Measurements from ENCODE around the gene SLC35G6. TPM values are rescaled to one million over a fixed set of nuclear protein-coding genes. Genes with fewer than 3 reads are reported as not detected.
A peak's percentile ranks its signal among the peaks of the same experiment; 100 is the strongest.
"Not testable (repeated sequence)": the region's sequence is repeated elsewhere in the genome, so short reads cannot be mapped to it uniquely, and the experiment has no call there.

Gene SLC35G6
- polyA plus RNA-seq, 1 donor from 2014 or later: not detected

DNA sequence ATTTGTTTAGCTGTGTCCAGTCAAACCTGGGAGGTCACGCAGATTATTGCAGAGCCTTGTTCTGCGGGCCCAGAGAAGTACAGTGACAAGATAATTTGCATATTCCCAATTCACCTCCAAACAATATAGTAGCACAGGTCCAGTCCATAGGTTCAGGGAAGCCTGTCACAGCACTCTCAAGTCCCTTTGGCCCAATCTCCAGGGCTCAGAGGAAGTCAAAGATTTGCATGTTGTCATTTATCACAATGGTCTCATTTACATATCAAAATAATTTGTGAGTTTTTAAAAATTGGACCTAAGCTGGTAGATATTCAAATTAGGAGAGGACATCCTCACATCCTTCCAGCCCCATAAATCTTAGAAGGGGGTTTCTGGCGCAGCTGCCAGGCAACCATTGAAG, 13.7 kb upstream of the SLC35G6 start:
- no peaks in the 10 kb centered on the region for H3K9me3 Mint-ChIP-seq
- no peaks in the 10 kb centered on the region for H3K36me3 Mint-ChIP-seq
- H3K4me3 Mint-ChIP-seq: peak overlapping the region in 1 of 4 donors; percentile 79
- peak overlapping the region; percentile 32 to 91 (median 43) for H3K27ac Mint-ChIP-seq
- H3K27me3 Mint-ChIP-seq: no peaks in the 10 kb centered on the region
- H3K4me1 Mint-ChIP-seq: peaks cover 13 to 25% (median 14%) of the 10 kb centered on the region in 3 donors

- Mint-ChIP-seq H3K4me3 (no peak overlapping the region), H3K27ac (no peak overlapping the region), H3K36me3 (no peaks in the 10 kb centered on the region), H3K27me3 (no peaks in the 10 kb centered on the region), H3K9me3 (no peaks in the 10 kb centered on the region), H3K4me1 (peaks cover 13 to 27% (median 14%) of the 10 kb centered on the region in 3 donors)
Observed at GRCh38 chr17:7468290-7468689, 13.0 kb upstream of the SLC35G6 start.

- no peak overlapping the region for H3K4me3 Mint-ChIP-seq
- H3K9me3 Mint-ChIP-seq: no peaks in the 10 kb centered on the region
- H3K4me1 Mint-ChIP-seq: peaks cover 13 to 30% (median 14%) of the 10 kb centered on the region in 3 donors
- H3K27me3 Mint-ChIP-seq: no peaks in the 10 kb centered on the region
- H3K27ac Mint-ChIP-seq: no peak overlapping the region
- H3K36me3 Mint-ChIP-seq: no peaks in the 10 kb centered on the region
Observed at GRCh38 chr17:7468804-7469389, 12.3 kb upstream of the SLC35G6 start.

- H3K27ac Mint-ChIP-seq, H3K4me3 Mint-ChIP-seq, H3K27me3 Mint-ChIP-seq, H3K9me3 Mint-ChIP-seq, H3K36me3 Mint-ChIP-seq: not testable (repeated sequence)
- H3K4me1 Mint-ChIP-seq: peaks cover 13 to 30% (median 14%) of the 10 kb centered on the region in 3 donors
Observed at GRCh38 chr17:7469843-7470242, 11.4 kb upstream of the SLC35G6 start.

GRCh38 chr17:7470457-7470973, 10.7 kb upstream of the SLC35G6 start:
- Mint-ChIP-seq H3K27ac (peak overlapping the region in 1 of 3 donors; percentile 43), H3K4me1 (peaks cover 13 to 30% (median 14%) of the 10 kb centered on the region in 3 donors)
- not testable (repeated sequence) for H3K4me3 Mint-ChIP-seq, H3K27me3 Mint-ChIP-seq, H3K36me3 Mint-ChIP-seq, H3K9me3 Mint-ChIP-seq

GRCh38 chr17:7471729-7472128, 9.5 kb upstream of the SLC35G6 start:
- Mint-ChIP-seq H3K4me1 (peaks cover 21 to 29% (median 22%) of the 10 kb centered on the region in 3 donors), H3K9me3 (no peaks in the 10 kb centered on the region), H3K27ac (peak overlapping the region in 1 of 3 donors; percentile 71), H3K36me3 (no peaks in the 10 kb centered on the region), H3K27me3 (no peaks in the 10 kb centered on the region), H3K4me3 (peak overlapping the region in 1 of 4 donors; percentile 28)

DNA sequence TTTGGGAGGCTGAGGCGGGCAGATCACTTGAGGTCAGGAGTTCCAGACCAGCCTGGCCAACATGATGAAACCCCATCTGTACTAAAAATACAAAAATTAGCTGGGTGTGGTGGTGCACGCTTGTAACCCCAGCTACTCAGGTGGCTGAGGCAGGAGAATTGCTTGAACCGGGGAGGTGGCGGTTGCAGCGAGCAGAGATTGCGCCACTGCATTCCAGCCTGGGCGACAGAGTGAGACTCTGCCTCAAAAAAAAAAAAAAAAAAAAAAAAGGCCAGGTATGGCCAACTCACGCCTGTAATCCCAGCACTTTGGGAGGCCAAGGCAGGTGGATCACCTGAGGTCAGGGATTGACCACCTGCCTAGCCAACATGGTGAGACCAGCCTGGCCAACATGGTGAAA, 6.5 kb upstream of the SLC35G6 start:
- Mint-ChIP-seq H3K4me3 (peak overlapping the region in 1 of 4 donors; percentile 25), H3K4me1 (peaks cover 26 to 36% (median 35%) of the 10 kb centered on the region in 3 donors), H3K27ac (peak overlapping the region in 2 of 3 donors; percentile 39 to 84)
- H3K27me3 Mint-ChIP-seq, H3K9me3 Mint-ChIP-seq, H3K36me3 Mint-ChIP-seq: not testable (repeated sequence)

DNA sequence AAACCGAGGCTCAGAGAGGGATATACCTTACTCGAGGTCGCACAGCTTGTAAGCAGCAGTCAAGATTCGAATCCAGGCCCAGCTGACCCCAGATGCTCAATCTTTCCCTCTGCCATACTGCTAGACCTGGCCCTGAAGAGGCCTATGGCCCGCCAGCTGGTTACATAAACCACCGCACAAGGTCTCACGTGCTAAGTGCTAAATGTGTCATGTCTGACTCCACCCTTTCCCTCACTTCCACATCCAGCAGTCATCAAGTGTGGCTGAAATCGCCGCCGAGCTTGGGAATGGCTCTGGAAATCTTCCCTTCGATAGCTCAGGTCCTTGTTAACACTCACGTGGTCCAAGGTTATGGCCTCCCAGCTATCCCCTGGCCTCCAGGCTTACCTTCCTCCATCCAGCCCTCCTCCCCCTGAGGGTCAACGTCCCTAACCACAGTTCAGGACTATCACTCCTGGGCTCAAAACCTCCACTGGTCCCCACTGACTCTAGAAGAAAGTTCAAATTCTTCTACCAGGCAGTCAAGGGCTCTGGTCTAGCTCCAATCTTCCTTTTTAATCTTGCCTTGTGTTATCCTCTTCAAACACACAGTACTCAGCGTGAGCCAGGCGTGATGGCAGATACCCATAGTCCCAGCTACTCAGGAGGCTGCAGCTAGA, 5.4 kb upstream of the SLC35G6 start:
- Mint-ChIP-seq H3K9me3 (no peaks in the 10 kb centered on the region), H3K4me3 (peak overlapping the region in 2 of 4 donors; percentile 30 to 82), H3K36me3 (no peaks in the 10 kb centered on the region), H3K27me3 (no peaks in the 10 kb centered on the region), H3K4me1 (peaks cover 30 to 41% (median 40%) of the 10 kb centered on the region in 3 donors), H3K27ac (peak overlapping the region; percentile 37 to 84 (median 80))

GRCh38 chr17:7476494-7476893, 4.8 kb upstream of the SLC35G6 start:
- Mint-ChIP-seq H3K4me3 (peak overlapping the region in 3 of 4 donors; percentile 30 to 82 (median 35)), H3K36me3 (no peaks in the 10 kb centered on the region), H3K27me3 (no peaks in the 10 kb centered on the region), H3K9me3 (no peaks in the 10 kb centered on the region), H3K27ac (peak overlapping the region in 2 of 3 donors; percentile 80 to 84), H3K4me1 (peaks cover 30 to 38% (median 38%) of the 10 kb centered on the region in 3 donors)

DNA sequence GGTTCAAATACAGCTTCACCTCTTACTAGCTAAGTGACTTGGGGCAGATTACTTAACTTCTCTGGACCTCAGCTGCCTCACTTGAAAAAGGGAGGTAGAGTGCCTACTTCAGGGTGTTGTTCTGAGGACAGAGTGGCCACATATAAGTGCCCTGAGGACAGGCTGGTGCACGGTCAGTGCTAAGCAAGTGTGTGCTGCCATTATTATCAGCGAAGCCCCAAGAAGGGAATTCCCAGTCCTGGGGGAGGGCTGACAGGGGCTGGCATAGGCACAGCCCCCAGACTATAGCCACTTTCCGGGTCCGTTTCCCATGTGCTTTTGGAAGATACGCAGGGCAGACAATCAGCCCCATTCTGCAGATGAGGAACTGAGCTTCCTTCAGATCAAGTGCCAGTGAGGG, 4.3 kb upstream of the SLC35G6 start:
- Mint-ChIP-seq H3K4me1 (peaks cover 27 to 34% (median 34%) of the 10 kb centered on the region in 3 donors), H3K36me3 (no peaks in the 10 kb centered on the region), H3K27me3 (no peaks in the 10 kb centered on the region)

GRCh38 chr17:7477392-7478275, 3.6 kb upstream of the SLC35G6 start:
- H3K4me3 Mint-ChIP-seq: peak overlapping the region; percentile 82 to 96 (median 92)
- peaks cover 29 to 35% (median 34%) of the 10 kb centered on the region in 3 donors for H3K4me1 Mint-ChIP-seq
- H3K9me3 Mint-ChIP-seq: no peaks in the 10 kb centered on the region
- no peaks in the 10 kb centered on the region for H3K36me3 Mint-ChIP-seq
- H3K27ac Mint-ChIP-seq: peak overlapping the region; percentile 81 to 95 (median 84)
- H3K27me3 Mint-ChIP-seq: no peaks in the 10 kb centered on the region

More for the DNA sequence above, 4.3 kb upstream of the SLC35G6 start:
- Mint-ChIP-seq H3K9me3 (no peaks in the 10 kb centered on the region), H3K27ac (peak overlapping the region in 2 of 3 donors; percentile 63 to 84), H3K4me3 (peak overlapping the region in 3 of 4 donors; percentile 82 to 95 (median 89))

DNA sequence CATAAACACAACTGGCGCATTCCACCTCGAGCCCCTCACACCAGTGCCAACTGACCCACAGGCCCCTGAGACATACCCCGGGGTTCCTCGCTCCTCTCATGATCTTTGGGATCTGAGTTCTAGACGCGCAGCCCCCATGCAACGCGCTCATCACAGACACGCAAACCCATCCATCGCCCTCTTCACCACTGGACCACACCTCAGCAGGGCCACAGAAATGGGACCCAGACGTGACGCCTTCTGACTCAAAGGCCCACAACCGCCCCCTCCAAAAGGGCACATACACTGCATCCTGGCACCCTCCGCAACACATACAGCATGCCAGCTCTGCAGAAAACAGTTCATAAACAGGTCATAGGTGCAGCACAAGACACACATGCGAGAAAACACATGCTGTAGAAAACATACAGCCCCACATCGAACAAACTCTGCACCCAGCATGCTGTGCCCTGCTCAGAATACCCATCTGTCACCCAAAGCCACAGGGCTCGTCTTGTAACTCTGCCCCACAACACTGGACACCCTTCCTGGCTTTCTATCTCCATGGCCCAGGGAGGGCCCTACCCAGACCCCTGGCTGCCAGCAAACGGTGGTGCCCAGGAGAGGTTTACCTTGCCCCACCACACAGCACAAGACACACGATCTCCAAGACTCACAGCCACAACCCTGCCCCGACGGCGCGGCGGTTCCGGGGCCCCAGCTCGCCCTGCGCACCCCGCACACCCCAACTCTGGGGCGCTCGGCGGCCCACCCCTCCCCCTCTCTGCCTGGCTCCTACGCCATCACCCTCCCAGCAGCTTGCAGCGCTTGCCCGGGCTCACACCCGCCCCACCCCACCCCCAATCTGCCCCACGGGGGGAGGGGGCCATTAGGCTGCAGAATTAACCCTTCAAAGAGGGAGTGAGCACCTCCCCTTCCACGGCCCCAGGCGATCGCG, 2.7 kb upstream of the SLC35G6 start:
- no peaks in the 10 kb centered on the region for H3K9me3 Mint-ChIP-seq
- no peaks in the 10 kb centered on the region for H3K27me3 Mint-ChIP-seq
- peak overlapping the region; percentile 81 to 95 (median 84) for H3K27ac Mint-ChIP-seq
- H3K36me3 Mint-ChIP-seq: no peaks in the 10 kb centered on the region
- H3K4me3 Mint-ChIP-seq: peak overlapping the region; percentile 82 to 96 (median 92)
- H3K4me1 Mint-ChIP-seq: peaks cover 33 to 35% (median 35%) of the 10 kb centered on the region in 3 donors

DNA sequence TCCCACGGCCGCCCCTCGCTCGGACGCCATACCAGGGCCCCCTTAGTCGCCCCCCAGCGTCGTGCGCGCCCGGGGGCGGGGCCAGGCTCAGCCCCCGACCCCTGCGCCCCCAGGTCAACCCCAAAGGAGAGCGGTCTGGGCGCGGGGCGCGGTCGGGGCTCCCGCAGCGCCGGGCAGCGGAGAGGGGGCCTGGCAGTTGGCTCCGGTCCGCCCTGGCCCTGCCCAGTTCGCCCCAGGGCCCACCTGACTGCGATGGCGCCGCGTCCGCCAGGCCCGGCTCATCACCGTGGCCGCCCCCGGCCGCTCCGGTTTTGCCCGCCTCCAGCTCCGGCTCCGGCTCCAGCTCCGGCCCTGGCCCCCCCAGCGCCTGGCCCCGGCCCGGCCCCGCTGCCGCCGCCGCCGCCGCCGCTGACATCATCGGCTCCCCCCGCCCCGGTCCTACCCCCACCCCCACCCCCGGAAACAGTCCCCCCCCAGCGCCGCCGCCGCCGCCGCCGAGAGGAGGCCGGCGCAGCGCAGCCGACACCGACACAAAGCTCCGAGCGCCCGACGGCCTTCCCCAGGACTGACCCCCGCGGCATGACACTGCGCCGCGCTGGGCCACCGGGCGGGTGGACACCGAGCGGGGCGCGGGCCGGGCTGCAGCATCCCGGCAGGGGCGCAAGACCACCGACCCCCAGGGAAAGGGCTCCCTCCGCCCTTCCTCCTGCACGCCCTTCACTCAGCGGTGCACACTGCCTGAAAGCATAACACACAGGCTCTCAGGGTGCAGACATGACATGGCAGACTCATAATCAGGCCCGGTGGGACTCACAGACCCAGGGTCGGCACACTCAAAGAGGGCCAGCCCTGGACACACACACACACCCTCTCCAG, 1.8 kb upstream of the SLC35G6 start, which contains the start of gene ZBTB4:
TSS of gene ZBTB4 (minus strand) at position 419 of the 876 bp plus-strand sequence. CDS start 12,830 bp downstream, outside the sequence.
- no peaks in the 10 kb centered on the region for H3K9me3 Mint-ChIP-seq
- peaks cover 33 to 40% (median 35%) of the 10 kb centered on the region in 3 donors for H3K4me1 Mint-ChIP-seq
- peak within 1 kb of the TSS; percentile 96 to 99 (median 98) for H3K27ac Mint-ChIP-seq
- peak within 1 kb of the TSS; percentile 89 to 98 (median 96) for H3K4me3 Mint-ChIP-seq
- H3K27me3 Mint-ChIP-seq: no peaks in the 10 kb centered on the region
- no peaks in the 10 kb centered on the region for H3K36me3 Mint-ChIP-seq
